Endodermal cell (in vitro differentiated cells): ENCODE results near the gene GUCY1B1. TPM values are rescaled to one million over a fixed set of nuclear protein-coding genes. Genes with fewer than 3 reads are reported as not detected.

Experiments used
- DNase-seq: peaks from one replicate; pipeline ENCODE4 v3.0.0-alpha.2; 2017
- H3K27ac ChIP-seq: 2 replicates; pipeline ENCODE4 v1.5.1; 2013; ENCODE audit warnings: mild to moderate bottlenecking, low read depth, low read length, moderate library complexity
- H3K27me3 ChIP-seq: 2 replicates; pipeline ENCODE4 v1.6.1; 2013; ENCODE audit warnings: mild to moderate bottlenecking, low read length, moderate library complexity; ENCODE audit not compliant: insufficient read depth, control insufficient read depth, poor library complexity, severe bottlenecking
- H3K36me3 ChIP-seq: 2 replicates; pipeline ENCODE4 v1.7.0; 2013; ENCODE audit warnings: mild to moderate bottlenecking, low read length, moderate library complexity; ENCODE audit not compliant: control insufficient read depth, insufficient read depth
- H3K4me1 ChIP-seq: one replicate; pipeline ENCODE4 v1.7.0; 2013; ENCODE audit warnings: low read length; ENCODE audit not compliant: control insufficient read depth, insufficient read depth
- H3K4me3 ChIP-seq: 2 replicates; pipeline ENCODE4 v1.5.1; 2013; ENCODE audit warnings: mild to moderate bottlenecking, low read length, moderate library complexity
- H3K9ac ChIP-seq: 2 replicates; pipeline ENCODE4 v1.6.1; 2013; ENCODE audit warnings: mild to moderate bottlenecking, low read length, moderate library complexity; ENCODE audit not compliant: poor library complexity, severe bottlenecking; ENCODE audit errors: extremely low read depth
- H3K9me3 ChIP-seq: 2 replicates; pipeline ENCODE4 v1.6.1; 2013; ENCODE audit warnings: mild to moderate bottlenecking, low read length, moderate library complexity; ENCODE audit not compliant: control insufficient read depth
- H3K27ac Mint-ChIP-seq: 2 replicates; pipeline ENCODE4 v1.8.0; 2020; ENCODE audit warnings: mixed read lengths
- H3K27me3 Mint-ChIP-seq: 2 replicates; pipeline ENCODE4 v1.8.0; 2021; ENCODE audit warnings: mild to moderate bottlenecking, mixed read lengths; ENCODE audit not compliant: insufficient read depth
- H3K36me3 Mint-ChIP-seq: 2 replicates; pipeline ENCODE4 v1.8.0; 2020; ENCODE audit warnings: low read depth, mixed read lengths
- H3K4me1 Mint-ChIP-seq: 2 replicates; pipeline ENCODE4 v1.8.0; 2020; ENCODE audit warnings: mixed read lengths
- H3K4me3 Mint-ChIP-seq: 2 replicates; pipeline ENCODE4 v1.8.0; 2020; ENCODE audit warnings: mild to moderate bottlenecking, moderate library complexity, mixed read lengths
- H3K9me3 Mint-ChIP-seq: 2 replicates; pipeline ENCODE4 v1.8.0; 2020; ENCODE audit warnings: mild to moderate bottlenecking, mixed read lengths
- CTCF ChIP-seq: fragments of 200-600 bp; sonication (generic); conservative IDR thresholded peaks from 2 replicates; pipeline ENCODE4 v1.5.0; 2021; ENCODE audit warnings: antibody characterized with exemption, mild to moderate bottlenecking
- WGBS, 2 experiments: methylation state at CpG; one replicate each; pipeline versions ENCODE4 v1.1.5 to v1.1.7; 2013; ENCODE audit warnings: missing lambda C conversion rate in 2 of 2, mixed read lengths in 1 of 2; ENCODE audit not compliant: insufficient coverage in 1 of 2, insufficient read length in 1 of 2; 5-methylcytosine and 5-hydroxymethylcytosine counted together
- total RNA-seq, 2 donors: library from RNA; stranded (reverse); fragmentation: NEBNext Ultra II Directional in 1 of 2; extraction: Animal tissue kit (Norgen Biotek cat#: 25700) in 1 of 2; gene quantifications; 2 replicates in 1 of 2; 3 replicates in 1 of 2; pipeline ENCODE4 v1.2.1, GENCODE V29; 2021

The GUCY1B1 gene
- total RNA-seq, 2 donors from 2014 or later = 1.8 to 3.4 TPM

DNA sequence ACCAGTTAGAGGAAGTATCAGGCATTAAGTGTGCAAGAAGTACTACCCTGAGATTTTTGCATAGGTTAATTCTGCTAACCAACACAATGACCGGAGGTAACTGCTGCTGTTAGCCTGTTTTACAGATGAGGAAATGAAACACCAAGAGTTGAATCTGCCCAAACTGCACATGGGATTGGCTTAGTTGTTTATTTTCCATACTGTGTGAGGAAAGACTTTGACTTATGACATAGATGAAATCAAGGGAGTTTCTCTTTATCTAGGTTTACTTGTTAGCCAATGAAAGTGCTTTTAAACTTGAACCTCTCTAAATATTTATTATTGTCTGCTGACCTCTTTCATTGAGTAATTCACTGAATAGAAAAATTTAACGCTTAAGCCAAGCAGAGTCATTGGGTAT, 10.3 kb downstream of the GUCY1B1 start:
- Mint-ChIP-seq H3K36me3 (no peaks in the 10 kb centered on the region), H3K4me1 (no peaks in the 10 kb centered on the region), H3K9me3 (no peaks in the 10 kb centered on the region), H3K4me3 (no peak overlapping the region), H3K27me3 (peaks cover 15% of the 10 kb centered on the region), H3K27ac (no peak overlapping the region)
- 93 to 97% methylated on average over 2 of the region's 2 CpGs for WGBS, 2 experiments
- Histone ChIP-seq H3K4me1 (no peaks in the 10 kb centered on the region), H3K27me3 (peaks cover 7% of the 10 kb centered on the region), H3K9me3 (no peaks in the 10 kb centered on the region), H3K27ac (no peak overlapping the region), H3K36me3 (no peaks in the 10 kb centered on the region), H3K4me3 (no peak overlapping the region), H3K9ac (no peak overlapping the region)
- no peak for TF ChIP-seq CTCF
- DNase-seq = no peak

DNA sequence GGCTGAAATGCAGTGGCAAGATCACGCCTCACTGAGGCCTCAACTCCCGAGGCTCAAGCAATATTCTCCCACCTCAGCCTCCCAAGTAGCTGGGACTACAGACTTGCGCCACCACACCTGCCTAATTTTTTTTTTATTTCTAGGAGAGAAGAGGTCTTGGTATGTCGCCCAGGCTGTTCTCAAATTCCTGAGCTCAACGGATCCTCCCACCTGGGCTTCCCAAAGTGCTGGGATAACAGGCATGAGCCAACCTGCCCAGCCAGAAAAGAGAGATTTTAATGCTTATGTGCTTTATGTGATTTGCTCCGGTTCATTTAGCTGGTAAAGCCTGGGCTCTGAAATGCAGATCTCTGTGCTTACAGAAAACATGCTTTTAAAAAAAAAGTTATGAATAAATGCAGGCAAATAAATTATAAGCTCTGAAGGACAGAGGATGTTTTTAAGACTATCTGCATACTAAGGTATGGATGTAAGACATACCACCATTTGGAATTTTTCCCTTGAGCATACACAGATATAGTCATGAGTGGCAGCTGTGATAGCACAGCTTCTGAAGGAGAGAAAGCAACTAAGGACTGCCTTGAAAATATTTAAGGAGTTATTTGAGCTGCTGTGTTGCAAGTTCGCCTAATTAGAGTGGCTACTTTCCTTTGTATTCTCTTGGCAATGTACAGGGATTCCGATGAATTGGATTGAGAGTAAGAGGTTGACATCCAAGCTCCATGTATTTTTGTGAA, 13.8 kb downstream of the GUCY1B1 start:
- no peaks in the 10 kb centered on the region for H3K36me3 ChIP-seq
- Mint-ChIP-seq H3K27me3 (no peaks in the 10 kb centered on the region), H3K4me3 (no peak overlapping the region), H3K9me3 (no peaks in the 10 kb centered on the region), H3K36me3 (no peaks in the 10 kb centered on the region), H3K27ac (no peak overlapping the region), H3K4me1 (no peaks in the 10 kb centered on the region)
- no peak overlapping the region for H3K9ac ChIP-seq
- no peaks in the 10 kb centered on the region for H3K27me3 ChIP-seq
- 80 to 92% methylated on average over 4 to 8 of the region's 8 CpGs for WGBS, 2 experiments
- H3K4me3 ChIP-seq = no peak overlapping the region
- H3K27ac ChIP-seq = no peak overlapping the region
- H3K4me1 ChIP-seq = no peaks in the 10 kb centered on the region
- no peaks in the 10 kb centered on the region for H3K9me3 ChIP-seq
- TF ChIP-seq CTCF = no peak
- DNase-seq = no peak

DNA sequence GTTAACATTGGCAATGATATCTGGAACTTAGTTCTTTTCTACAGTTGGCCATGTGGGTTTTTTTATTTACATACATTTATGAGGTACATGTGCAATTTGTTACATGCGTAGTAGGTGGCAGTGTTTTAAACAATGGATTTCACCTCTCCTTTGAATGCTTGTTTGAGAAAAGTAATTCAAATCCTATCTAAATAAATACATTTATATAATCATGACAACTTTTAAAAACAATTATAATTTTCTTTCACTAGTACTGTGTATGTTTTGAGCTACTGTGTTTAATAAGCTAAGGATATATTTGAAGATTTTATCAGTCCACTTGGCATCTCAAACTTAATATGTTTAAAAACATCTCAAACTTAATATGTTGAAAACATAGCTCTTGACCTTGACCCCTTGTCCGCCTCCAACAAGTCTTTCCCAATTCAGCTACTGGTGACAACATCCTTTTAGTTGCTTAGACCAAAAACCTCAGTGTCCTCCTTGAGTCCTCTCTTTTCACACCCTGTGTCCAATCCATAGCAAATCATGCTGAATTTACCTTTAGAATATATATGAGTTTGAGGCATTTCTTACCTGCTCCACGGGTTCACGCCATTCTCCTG, 14.5 kb downstream of the GUCY1B1 start:
- TF ChIP-seq CTCF = no peak
- 98 to 100% methylated on average over 2 to 4 of the region's 4 CpGs for WGBS, 2 experiments
- Histone ChIP-seq H3K9me3 (no peaks in the 10 kb centered on the region), H3K27me3 (no peaks in the 10 kb centered on the region), H3K9ac (no peak overlapping the region), H3K27ac (no peak overlapping the region), H3K36me3 (no peaks in the 10 kb centered on the region), H3K4me1 (no peaks in the 10 kb centered on the region), H3K4me3 (no peak overlapping the region)
- no peaks in the 10 kb centered on the region for H3K36me3 Mint-ChIP-seq
- H3K4me3 Mint-ChIP-seq = no peak overlapping the region
- no peaks in the 10 kb centered on the region for H3K27me3 Mint-ChIP-seq
- no peak overlapping the region for H3K27ac Mint-ChIP-seq
- no peaks in the 10 kb centered on the region for H3K9me3 Mint-ChIP-seq
- DNase-seq = no peak
- no peaks in the 10 kb centered on the region for H3K4me1 Mint-ChIP-seq
